SK-N-SH (cell line): ENCODE data around the gene KRT222. TPM values are rescaled to one million over a fixed set of nuclear protein-coding genes. Genes with fewer than 3 reads are reported as not detected.

Experiments used
- CTCF ChIA-PET: fragments of 300-600, 350-600 bp; formaldehyde crosslinking; extraction: SDS; loops from one replicate; lab custom pipeline; 2021; lab: Yijun Ruan, JAX
- POLR2A ChIA-PET: fragments of 350-600 bp; sonication (Branson Sonifier 250); formaldehyde crosslinking; extraction: SDS; loops from one replicate; lab custom pipeline; 2020; ENCODE audit warnings: antibody characterized with exemption, inconsistent platforms; lab: Yijun Ruan, JAX
- DNase-seq: peaks from one replicate; pipeline ENCODE4 v3.0.0; 2012
- H2AFZ ChIP-seq: fragments of 200-600 bp; sonication (generic); 2 replicates; pipeline ENCODE4 v1.8.1; 2016; ENCODE audit warnings: antibody characterized with exemption, mild to moderate bottlenecking, low read depth
- H3F3A ChIP-seq: fragments of 200-600 bp; sonication (generic); replicated peaks from 2 replicates; pipeline ENCODE3; 2016; ENCODE audit warnings: antibody characterized with exemption, mild to moderate bottlenecking; ENCODE audit not compliant: insufficient read depth
- H3K27ac ChIP-seq, 2 experiments: fragments of 200-500 bp in 1 of 2; fragments of 200-600 bp in 1 of 2; sonication (Bioruptor generic) in 1 of 2; sonication (generic), shearing (Covaris generic) in 1 of 2; 2 replicates each; pipeline versions ENCODE4 v1.5.1 to v1.6.1; 2014 to 2016; ENCODE audit warnings: low read depth in 2 of 2, inconsistent platforms in 1 of 2, low read length in 1 of 2, mild to moderate bottlenecking in 1 of 2, mixed read lengths in 1 of 2
- H3K27me3 ChIP-seq: fragments of 200-600 bp; sonication (generic), shearing (Covaris generic); 2 replicates; pipeline ENCODE4 v1.6.1; 2016; ENCODE audit warnings: mixed run types; ENCODE audit not compliant: insufficient read depth
- H3K36me3 ChIP-seq, 2 experiments: fragments of 200-500 bp in 1 of 2; fragments of 200-600 bp in 1 of 2; sonication (Bioruptor generic) in 1 of 2; sonication (generic) in 1 of 2; replicated peaks in 1 of 2; 2 replicates each; pipeline versions ENCODE3 to v1.5.1; 2014 to 2016; ENCODE audit warnings: low read length in 1 of 2, mild to moderate bottlenecking in 1 of 2; ENCODE audit not compliant: insufficient read depth in 2 of 2, control insufficient read depth in 1 of 2
- H3K4me1 ChIP-seq, 2 experiments: fragments of 200-500 bp in 1 of 2; fragments of 200-600 bp in 1 of 2; sonication (Bioruptor generic) in 1 of 2; sonication (generic), shearing (Covaris generic) in 1 of 2; 2 replicates each; pipeline versions ENCODE4 v1.5.1 to v1.6.1; 2014 to 2016; ENCODE audit warnings: low read depth in 1 of 2, low read length in 1 of 2, mixed run types in 1 of 2; ENCODE audit not compliant: insufficient read depth in 2 of 2, control insufficient read depth in 1 of 2
- H3K4me2 ChIP-seq: fragments of 200-600 bp; sonication (generic), shearing (Covaris generic); 2 replicates; pipeline ENCODE4 v1.6.1; 2017; ENCODE audit warnings: mixed run types
- H3K4me3 ChIP-seq, 2 experiments: fragments of 200-500 bp in 1 of 2; fragments of 200-600 bp in 1 of 2; sonication (Bioruptor generic) in 1 of 2; sonication (generic), shearing (Covaris generic) in 1 of 2; 2 replicates each; pipeline versions ENCODE4 v1.5.1 to v1.8.1; 2014 to 2016; ENCODE audit warnings: low read depth in 2 of 2, inconsistent platforms in 1 of 2, low read length in 1 of 2, mild to moderate bottlenecking in 1 of 2, mixed read lengths in 1 of 2, moderate library complexity in 1 of 2
- H3K79me2 ChIP-seq: fragments of 200-600 bp; sonication (generic); 2 replicates; pipeline ENCODE4 v1.8.1; 2017; ENCODE audit warnings: mild to moderate bottlenecking; ENCODE audit not compliant: insufficient read depth
- H3K9ac ChIP-seq: fragments of 200-600 bp; sonication (generic); 2 replicates; pipeline ENCODE4 v1.6.1; 2017; ENCODE audit warnings: mixed run types
- H3K9me2 ChIP-seq: fragments of 200-600 bp; sonication (generic); 2 replicates; pipeline ENCODE4 v1.6.1; 2017; ENCODE audit warnings: mixed run types
- H3K9me3 ChIP-seq: fragments of 200-600 bp; sonication (generic); 2 replicates; pipeline ENCODE4 v1.6.1; 2017; ENCODE audit warnings: mixed run types, mild to moderate bottlenecking, moderate library complexity
- H4K20me1 ChIP-seq: fragments of 200-600 bp; sonication (generic); 2 replicates; pipeline ENCODE4 v1.6.1; 2017; ENCODE audit warnings: mild to moderate bottlenecking, mixed run types; ENCODE audit not compliant: insufficient read depth
- EZH2phosphoT487 ChIP-seq: fragments of 200-600 bp; sonication (generic); IDR thresholded peaks from 2 replicates; pipeline ENCODE4 v1.6.1; 2017; ENCODE audit warnings: low read depth, mixed run types, mild to moderate bottlenecking, antibody characterized with exemption, moderate library complexity, borderline replicate concordance
- GATA2 ChIP-seq: sonication (generic); formaldehyde crosslinking; IDR thresholded peaks from 2 replicates; pipeline ENCODE4 v1.5.0; 2020; ENCODE audit warnings: mild to moderate bottlenecking, missing genetic modification reagents
- WGBS: methylation state at CpG from one replicate; pipeline ENCODE4 v1.1.6; 2017; ENCODE audit warnings: low lambda C conversion rate; 5-methylcytosine and 5-hydroxymethylcytosine counted together
- polyA plus RNA-seq, 3 experiments: library from polyadenylated mRNA; depleted of rRNA; stranded (reverse); fragments of >200 nt; gene quantifications; 2 replicates each; pipeline ENCODE4 v1.2.3, GENCODE V29; 2012

Gene KRT222
- polyA plus RNA-seq, 1 of the 3 experiments (the other 2 are of a cell fraction): not detected

DNA sequence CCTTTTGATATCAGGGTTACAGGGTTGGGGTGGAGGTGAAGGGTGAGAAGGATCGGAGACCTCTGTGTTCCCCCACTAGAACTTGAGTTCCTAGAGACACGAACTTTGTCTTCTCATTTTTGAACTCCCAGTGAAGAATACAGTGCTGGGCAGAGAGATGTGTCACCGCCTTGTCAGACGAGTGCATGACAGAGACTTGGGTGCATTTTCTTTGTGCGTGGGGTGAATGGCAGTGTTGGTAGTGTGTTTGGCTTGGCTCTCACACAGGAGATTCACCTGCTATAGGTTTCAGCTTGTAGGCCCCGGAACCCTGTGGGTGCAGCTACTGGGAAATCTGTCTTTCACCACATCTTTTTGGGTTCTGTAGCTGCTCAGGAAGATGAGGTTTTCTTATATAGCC, 59.7 kb downstream of the KRT222 start:
- no peaks in the 10 kb centered on the region for H4K20me1 ChIP-seq
- H3K4me3 ChIP-seq: no peak overlapping the region
- 66% methylated on average over 6 of the region's 6 CpGs for WGBS
- H3K9ac ChIP-seq: no peak overlapping the region
- CTCF ChIA-PET: no interaction called here
- TF ChIP-seq EZH2phosphoT487: no peak
- no peak for TF ChIP-seq GATA2
- TF ChIP-seq, all 33 proteins: peak for 0
- no peaks in the 10 kb centered on the region for H3K9me2 ChIP-seq
- DNase-seq: no peak
- no peak overlapping the region for H2AFZ ChIP-seq
- H3F3A ChIP-seq: no peaks in the 10 kb centered on the region
- POLR2A ChIA-PET: no interaction called here
- H3K4me2 ChIP-seq: no peak overlapping the region
- H3K36me3 ChIP-seq: no peaks in the 10 kb centered on the region
- no peaks in the 10 kb centered on the region for H3K9me3 ChIP-seq
- no peaks in the 10 kb centered on the region for H3K79me2 ChIP-seq
- peaks cover 44% of the 10 kb centered on the region; the same call in 1 of the 2 replicates for H3K27me3 ChIP-seq
- H3K27ac ChIP-seq: no peak overlapping the region
- no peaks in the 10 kb centered on the region for H3K4me1 ChIP-seq

Other genes starting within 250 kb of the KRT222 start
- gene TOP2A, start 247.3 kb downstream of the KRT222 start, polyA plus RNA-seq (2012; rRNA removed): 20.6 and 23.2 TPM in 2 replicates
- 101 and 128 TPM in 2 replicates for gene IGFBP4, start 221.7 kb downstream of the KRT222 start, polyA plus RNA-seq (2012; rRNA removed)
- gene TNS4, start 163.6 kb downstream of the KRT222 start, polyA plus RNA-seq (2012; rRNA removed): not detected in 2 replicates
- not detected in 2 replicates for gene CCR7, start 99.7 kb downstream of the KRT222 start, polyA plus RNA-seq (2012; rRNA removed)
- gene SMARCE1, start 17.4 kb downstream of the KRT222 start, polyA plus RNA-seq (2012; rRNA removed): 45.9 and 54.2 TPM in 2 replicates
- not detected in 2 replicates for gene KRT24, start 38.6 kb upstream of the KRT222 start, polyA plus RNA-seq (2012; rRNA removed)
- not detected in 2 replicates for gene KRT25, start 90.2 kb upstream of the KRT222 start, polyA plus RNA-seq (2012; rRNA removed)
- not detected in 2 replicates for gene KRT26, start 107.0 kb upstream of the KRT222 start, polyA plus RNA-seq (2012; rRNA removed)
- not detected in 2 replicates for gene KRT27, start 117.4 kb upstream of the KRT222 start, polyA plus RNA-seq (2012; rRNA removed)
- not detected in 2 replicates for gene KRT28, start 134.8 kb upstream of the KRT222 start, polyA plus RNA-seq (2012; rRNA removed)
- 17.1 and 31.6 TPM in 2 replicates for gene KRT10, start 157.4 kb upstream of the KRT222 start, polyA plus RNA-seq (2012; rRNA removed)
- gene KRT12, start 202.0 kb upstream of the KRT222 start, polyA plus RNA-seq (2012; rRNA removed): not detected in 2 replicates
- gene KRT20, start 220.1 kb upstream of the KRT222 start, polyA plus RNA-seq (2012; rRNA removed): not detected in 2 replicates